NCI-H748 (cell line): ENCODE data around the gene EDARADD.

Experiments
- DNase-seq: peaks from one replicate; lab custom pipeline; 2025; ENCODE audit not compliant: unreplicated experiment; lab: John Stamatoyannopoulos, UW

The EDARADD gene

DNA sequence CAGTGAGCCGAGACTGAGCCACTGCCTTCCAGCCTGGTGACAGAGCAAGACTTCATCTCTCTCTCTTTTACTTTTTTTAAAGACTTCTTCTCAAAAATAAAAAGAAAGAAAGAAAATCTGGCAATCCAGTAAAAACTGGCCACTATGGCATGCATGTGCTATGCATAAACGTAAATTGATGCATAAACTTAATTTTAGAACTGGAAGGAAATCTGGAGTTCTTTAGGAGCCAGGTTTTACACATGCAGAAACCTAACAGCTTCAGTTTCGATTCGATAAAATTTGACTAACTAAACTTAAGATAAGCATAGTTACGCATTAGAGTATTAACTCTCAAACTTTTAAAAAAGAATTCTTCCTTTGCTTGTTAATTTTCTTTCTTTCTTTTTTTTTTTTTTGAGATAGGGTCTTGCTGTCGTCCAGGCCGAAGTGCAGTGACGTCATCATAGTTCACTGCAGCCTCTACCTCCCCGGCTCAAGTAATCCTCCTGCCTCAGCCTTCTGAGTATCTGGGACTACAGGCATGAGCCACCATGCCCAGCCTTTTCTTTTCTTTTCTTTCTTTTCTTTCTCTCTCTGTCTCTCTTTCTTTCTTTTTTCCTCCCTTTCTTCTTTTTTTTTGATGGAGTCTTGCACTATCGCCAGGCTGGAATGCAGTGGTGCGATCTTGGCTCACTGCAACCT is 117.8 kb downstream of the EDARADD start:
- no peak for DNase-seq

DNA sequence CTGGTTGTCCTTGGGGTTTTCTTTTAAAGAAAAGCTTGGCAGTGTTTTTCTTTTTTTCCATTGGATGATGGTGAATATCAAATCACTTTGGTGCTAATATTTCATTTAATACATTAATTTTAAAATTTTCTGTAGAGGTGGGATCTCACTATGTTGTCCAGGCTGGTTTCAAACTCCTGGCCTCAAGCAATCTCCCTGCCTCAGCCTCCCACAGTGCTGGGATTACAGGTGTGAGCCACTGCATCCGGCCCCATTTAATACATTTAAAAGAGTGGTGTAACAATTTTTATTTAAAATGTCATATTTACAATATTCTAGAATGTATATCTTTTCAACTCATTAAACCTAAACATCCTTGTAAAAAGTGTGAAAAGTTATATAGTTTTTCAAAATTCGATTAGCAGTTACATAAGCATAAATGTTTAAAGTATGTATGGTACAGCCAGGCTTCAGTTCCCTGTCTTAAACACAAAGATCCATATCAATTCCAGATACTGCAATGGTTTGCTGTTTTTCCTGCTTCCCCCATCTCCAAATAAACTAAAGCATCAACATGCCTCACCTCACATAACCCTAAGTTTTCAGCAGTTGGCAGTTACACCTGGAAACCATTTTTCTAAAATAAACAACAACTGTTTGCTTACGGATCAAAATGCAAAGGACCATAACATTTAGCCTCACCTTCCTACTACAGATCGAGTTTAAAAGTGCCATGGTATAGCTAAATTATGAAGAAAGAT is 120.8 kb downstream of the EDARADD start:
- DNase-seq, result peak; percentile 78

DNA sequence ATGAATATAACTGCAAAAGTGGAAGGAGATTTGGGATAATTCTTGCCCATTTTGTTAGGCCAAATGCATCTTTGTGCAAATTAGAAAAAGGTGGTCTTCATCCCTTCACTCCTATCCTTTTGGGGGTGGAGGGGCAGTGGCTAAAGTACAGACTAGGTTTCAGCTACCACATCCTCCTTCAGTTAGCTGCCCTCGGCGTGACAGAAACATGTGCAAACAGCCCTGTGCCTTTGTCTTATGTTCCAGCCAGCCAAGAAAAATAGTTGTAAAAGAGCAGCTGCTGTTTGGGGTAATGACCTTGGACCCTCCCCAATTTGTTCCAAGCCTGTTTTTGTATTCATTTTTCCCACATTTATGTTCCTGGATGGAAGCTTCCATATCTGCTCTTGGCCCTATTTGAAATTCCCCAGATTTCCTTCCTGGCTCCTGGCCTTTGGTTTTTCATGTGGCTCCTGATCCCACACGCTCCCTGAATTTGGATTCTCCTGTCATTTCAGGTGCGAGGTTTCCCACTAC is 121.4 kb downstream of the EDARADD start:
- DNase-seq, result peak; percentile 82

DNA sequence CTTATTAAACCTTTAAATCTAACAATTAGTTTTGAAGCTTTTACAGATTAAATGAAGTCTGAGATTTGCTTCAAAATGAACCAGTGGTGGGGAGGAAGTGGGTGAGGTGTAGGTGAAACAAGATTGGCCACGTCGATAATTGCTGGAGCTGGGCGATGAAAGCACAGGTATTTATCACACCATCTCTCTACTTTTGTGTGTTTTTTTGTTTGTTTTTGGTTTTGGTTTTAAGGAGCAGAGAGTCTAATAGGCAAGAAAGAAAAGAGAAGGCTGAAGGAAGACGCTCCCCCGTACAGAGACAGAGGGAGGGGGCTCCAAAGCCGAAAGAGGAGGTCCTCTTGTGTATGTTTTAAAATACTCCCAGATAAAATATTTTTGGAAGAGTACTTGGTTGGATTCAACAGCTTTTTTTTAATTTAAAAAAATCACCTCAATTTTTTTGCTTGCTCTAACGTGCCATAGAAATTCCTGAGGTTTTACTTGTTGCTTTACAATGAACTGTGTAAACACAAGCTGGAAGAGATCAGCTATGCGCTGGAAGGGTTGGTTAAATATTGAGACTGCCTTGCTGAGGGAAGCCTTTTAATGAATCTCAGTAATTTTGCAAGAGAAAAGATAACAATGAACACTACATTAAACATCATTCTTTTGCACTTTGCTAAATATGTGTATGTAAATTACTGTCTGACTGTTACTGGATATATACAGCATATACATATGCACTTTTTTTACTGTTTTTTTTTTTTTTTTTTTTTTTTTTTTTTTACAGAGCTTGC is 123.0 kb downstream of the EDARADD start:
- peak; percentile 32 for DNase-seq

DNA sequence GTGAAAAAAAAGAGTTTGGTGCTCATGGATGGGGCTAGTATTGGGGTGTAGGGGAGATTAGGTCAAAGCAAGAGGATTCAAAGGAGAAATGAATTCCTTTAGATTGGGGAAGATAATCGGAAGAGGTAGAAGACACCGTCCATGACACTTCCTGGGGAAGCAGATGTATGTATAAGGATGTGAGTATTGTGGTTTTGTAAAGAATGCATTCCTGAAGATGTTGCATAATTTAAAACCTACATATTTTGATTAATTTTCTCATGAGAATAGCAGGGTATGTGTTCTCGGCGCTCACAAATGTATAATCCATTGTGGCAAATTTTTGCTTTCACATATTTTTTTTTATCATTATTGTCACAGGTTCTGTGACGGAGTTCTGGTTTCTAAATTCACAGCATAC is 124.2 kb downstream of the EDARADD start:
- DNase-seq, result no peak

DNA sequence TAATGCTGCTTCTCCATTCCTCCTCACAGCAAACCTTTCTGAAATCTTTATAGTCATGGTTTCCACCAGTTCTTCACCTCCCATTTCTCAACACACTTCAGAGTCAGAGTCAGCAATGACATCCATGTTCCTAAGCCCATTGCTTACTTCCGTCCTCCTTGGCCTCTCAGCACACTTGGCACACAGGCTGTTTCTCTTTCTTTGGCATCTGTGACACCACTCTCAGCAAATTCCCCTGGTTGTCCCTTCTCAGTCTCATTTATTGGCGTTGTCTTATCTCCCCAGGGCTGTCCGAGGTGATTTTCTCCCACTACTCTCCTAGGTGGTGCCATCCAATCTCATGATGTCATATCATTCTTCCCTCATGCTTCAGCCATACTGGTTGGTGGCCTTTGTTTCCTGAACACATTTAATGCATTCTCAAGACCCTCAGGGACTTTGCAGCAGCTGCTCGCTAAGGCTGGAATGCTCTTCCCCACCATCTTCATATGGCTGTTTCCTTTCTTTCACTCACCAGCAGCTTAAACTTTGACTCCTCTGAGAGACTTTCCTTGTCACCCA is 126.4 kb downstream of the EDARADD start:
- no peak for DNase-seq

DNA sequence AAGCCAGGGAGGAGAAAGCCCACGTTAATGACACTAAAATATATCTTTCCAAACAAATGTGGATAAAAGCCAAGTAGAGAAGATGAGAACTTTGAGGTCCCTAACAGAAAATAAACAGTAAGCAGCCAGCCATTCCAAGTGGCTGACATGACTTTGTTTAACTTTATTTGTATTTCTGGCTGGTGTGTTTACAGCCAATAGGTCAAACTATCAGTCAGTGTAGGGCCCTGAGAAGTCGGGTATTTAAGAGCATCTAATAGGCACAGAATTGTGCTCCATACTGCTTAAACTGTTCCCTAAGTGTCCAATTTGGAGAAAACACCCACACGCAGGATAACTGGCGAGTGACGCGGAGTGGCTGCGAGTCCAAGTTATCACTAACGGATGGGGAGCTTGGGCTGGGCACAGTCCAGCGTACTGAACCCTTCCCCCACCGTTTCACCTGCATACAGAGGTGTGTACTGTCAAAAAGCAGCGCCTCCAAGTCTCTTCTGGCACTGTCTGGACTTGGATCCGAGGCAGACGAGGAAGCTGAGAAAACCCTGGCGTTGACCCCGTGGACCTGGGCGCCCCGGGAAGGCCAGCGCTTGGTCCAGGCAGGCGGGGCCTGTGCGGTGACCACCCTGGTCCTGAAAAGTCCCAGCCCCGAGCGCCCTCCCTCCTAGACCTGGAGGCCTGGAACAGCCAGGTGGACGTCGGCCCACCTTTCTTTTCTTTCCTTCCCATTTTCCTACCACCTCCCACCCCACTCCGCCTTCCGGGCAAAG is 129.0 kb downstream of the EDARADD start:
- DNase-seq, result peak; percentile 57

DNA sequence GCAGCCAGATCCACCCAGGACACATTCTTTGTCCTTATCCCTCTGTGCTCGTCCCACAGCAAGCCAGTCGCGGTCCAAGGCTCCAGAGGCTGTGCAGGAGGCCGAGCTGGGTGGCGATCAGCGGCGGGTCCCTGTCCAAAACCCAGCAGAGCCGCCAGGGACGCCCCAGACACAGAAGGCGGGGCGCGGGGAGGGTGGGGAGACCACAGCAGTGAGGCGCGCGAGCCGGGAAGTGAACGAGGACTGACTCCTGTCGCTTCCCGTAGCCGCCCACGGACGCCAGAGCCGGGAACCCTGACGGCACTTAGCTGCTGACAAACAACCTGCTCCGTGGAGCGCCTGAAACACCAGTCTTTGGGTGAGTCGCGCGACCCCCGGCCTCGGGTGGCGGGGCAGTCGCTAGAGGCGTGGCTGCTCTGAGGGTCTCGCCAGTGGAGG is 129.6 kb downstream of the EDARADD start, which contains the start of gene LGALS8:
Gene LGALS8 (plus strand): TSS at position 279 of the 438 bp plus-strand sequence. CDS start 2,089 bp downstream, outside the sequence.
- DNase-seq, result peak; percentile 81

DNA sequence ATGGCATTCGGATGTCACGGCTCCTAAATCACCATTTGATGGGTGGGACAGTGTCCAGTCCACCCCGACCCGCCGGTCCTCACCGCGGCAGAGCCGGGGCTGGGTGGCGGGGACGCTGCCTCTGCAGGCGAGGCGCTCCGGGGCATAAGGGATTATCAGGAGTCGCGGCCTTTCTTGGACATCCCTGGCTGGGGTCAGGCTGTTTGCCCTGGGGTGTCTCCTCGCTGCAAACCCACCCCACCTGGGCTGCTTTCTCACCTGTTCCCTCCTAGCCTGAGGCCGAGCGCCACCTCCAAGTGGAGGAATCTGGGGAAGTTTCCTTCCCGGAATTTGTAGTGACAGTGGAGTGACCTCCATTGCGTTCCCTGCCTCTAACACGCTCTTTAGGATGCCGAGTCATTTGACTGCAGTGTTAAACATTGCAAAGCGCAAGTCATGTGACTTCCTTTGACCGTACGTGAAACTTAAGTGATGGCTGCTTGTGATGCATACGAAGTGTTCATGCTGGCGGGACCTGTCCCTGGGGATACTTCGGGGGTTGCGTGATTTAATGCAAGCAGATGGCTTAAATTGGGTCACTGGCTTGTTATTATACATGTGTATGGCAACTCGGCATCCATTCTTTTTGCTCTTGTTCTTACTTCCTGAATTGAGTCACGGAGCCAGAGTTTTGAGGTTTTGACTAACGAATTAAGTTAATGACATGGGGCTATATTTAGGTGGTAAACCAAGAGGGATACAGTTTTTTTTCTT is 130.2 kb downstream of the EDARADD start:
- peak; percentile 78 for DNase-seq

DNA sequence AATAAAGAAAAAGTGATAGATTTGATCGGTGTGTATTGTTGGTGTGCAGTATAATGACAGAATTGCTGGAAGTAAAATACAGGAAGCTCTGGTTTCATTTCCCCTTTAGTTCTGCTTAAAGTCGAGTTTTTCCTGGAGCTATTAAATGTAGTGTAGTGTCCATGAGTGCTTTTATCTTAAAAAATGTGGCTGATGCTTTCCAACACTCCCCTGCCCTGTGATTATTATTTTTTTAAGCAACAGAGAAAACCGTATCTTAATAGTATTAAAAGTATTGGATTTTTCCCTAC is 130.8 kb downstream of the EDARADD start:
- no peak for DNase-seq

DNA sequence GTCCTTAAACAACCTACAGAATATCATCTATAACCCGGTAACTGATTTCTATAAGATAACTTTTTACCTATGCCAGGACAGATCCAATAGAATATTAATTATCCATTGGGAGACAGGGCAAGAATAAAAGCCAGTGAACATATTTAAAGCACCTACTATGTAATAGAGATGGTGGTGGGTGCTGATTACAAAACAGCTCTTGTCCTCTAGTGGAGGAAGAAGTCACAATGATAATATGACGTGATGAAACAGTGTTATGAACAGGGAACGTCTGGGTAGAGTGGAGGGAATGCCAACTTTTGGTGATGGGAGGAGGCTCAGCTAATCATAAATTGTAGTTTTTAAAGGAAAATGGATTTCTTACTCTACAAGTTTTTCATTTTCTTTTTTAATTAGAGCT is 132.0 kb downstream of the EDARADD start:
- DNase-seq, result no peak

DNA sequence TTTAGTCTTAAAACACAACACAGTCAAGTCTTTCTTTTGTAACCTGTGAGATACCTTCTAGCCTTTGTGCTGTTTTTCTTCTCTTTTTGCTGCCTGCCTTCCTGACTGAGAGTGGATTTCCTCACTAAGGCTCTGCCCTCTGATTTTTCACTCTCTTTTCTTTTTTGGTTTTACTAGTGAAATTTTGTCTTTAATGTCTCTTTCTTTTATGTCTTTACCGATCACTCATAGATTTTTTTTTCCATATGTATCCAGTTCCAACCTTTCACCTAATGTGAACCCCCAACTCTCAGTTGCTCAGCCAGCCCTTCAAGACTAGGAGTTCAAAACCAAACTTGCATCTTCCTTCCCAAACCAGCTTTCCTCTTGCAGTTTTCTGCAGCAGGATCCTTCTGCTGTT is 136.2 kb downstream of the EDARADD start:
- no peak for DNase-seq

DNA sequence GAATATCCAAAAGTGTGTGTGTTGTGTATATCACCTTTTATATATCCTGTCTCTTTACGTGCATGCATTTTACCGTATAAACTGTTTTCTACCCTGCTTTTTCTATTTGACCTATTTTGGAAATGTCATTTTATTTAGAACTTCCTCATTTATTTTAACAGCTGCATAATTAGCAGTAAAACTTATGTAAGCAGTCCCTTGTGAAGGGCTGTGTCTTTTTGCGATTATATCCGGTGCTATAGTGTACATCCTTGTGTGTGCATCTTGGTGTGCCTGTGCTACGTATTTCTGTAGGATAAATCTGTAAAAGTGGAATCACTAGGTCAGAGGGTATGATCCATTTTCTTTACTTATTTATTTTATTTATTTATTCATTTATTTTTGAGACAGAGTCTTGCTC is 136.9 kb downstream of the EDARADD start:
- no peak for DNase-seq

DNA sequence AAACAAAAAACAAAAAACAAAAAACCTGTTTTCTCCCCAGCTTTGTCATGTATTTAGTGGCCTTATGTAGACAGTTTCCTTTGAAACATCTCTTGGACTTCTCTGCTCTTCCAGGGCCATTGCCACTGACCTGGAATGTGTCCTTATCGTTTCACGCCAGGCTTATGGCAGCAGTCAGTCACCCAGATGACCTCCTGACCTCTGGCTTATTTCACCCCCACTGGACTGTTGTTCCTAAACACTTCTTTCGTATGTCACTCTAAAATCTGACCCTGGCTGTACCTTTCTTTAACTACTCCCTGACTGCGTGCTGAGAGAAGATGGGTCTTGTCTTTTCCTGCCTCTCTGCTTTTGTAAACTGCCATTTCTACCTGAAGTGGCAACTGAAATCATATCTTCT is 138.8 kb downstream of the EDARADD start:
- DNase-seq, result no peak

DNA sequence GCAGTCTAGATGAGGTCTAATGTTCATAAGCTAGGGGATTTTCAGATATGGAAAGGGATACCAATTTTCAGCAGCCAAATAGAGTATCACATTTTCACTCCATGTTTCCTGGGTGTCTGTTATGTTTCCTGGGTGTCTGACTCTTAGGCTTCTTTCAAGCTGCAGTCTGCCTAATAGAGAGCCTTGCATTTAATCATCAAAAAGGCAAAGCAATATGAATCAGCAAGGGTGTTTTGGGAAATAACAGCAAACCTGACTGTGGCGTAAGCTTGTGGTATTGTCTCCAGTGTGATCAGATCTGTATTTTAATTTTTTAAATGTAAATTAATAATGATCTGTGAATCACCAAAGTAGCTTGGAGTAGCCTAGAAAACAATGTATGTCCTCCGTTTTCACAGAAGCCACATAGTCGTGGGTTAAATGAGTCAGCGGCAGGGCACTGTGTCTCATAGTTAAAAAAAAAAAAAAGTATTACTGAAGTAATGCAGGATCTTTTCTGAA is 140.1 kb downstream of the EDARADD start:
- no peak for DNase-seq
